DOHH2 (cell line): ENCODE results near the gene INPPL1.

ENCODE experiments used
- H3F3A ChIP-seq: fragments of 200-600 bp; sonication (generic), shearing (Covaris generic); 2 replicates; pipeline ENCODE4 v1.6.0; 2016; ENCODE audit warnings: antibody characterized with exemption, mild to moderate bottlenecking; ENCODE audit not compliant: control insufficient read depth, insufficient read depth
- H3K27ac ChIP-seq: fragments of 200-600 bp; sonication (generic); 2 replicates; pipeline ENCODE4 v1.5.1; 2014; ENCODE audit warnings: low read depth, mild to moderate bottlenecking, low read length, moderate library complexity
- H3K27me3 ChIP-seq: fragments of 200-600 bp; sonication (generic); 2 replicates; pipeline ENCODE4 v1.6.1; 2014; ENCODE audit warnings: mild to moderate bottlenecking, low read length, mixed read lengths; ENCODE audit not compliant: control insufficient read depth
- H3K36me3 ChIP-seq: fragments of 200-600 bp; sonication (generic); 2 replicates; pipeline ENCODE4 v1.6.1; 2014; ENCODE audit warnings: mild to moderate bottlenecking, low read length, moderate library complexity, mixed read lengths; ENCODE audit not compliant: control insufficient read depth
- H3K4me1 ChIP-seq: fragments of 200-600 bp; sonication (generic); 2 replicates; pipeline ENCODE4 v1.6.1; 2014; ENCODE audit warnings: mild to moderate bottlenecking, low read length, mixed read lengths; ENCODE audit not compliant: control insufficient read depth
- H3K4me2 ChIP-seq: fragments of 200-600 bp; sonication (generic); 2 replicates; pipeline ENCODE4 v1.6.0; 2014; ENCODE audit warnings: mild to moderate bottlenecking, low read length, moderate library complexity
- H3K4me3 ChIP-seq: fragments of 200-600 bp; sonication (generic); 2 replicates; pipeline ENCODE4 v1.5.1; 2014; ENCODE audit warnings: mild to moderate bottlenecking, low read length, mixed read lengths
- H3K79me2 ChIP-seq: fragments of 200-600 bp; sonication (generic); 2 replicates; pipeline ENCODE4 v1.6.1; 2014; ENCODE audit warnings: mild to moderate bottlenecking, low read length, mixed read lengths; ENCODE audit not compliant: control insufficient read depth
- H3K9me2 ChIP-seq: fragments of 200-600 bp; sonication (generic); replicated peaks from 2 replicates; pipeline ENCODE4 v1.6.1; 2014; ENCODE audit warnings: mild to moderate bottlenecking, low read length, mixed read lengths; ENCODE audit not compliant: control insufficient read depth
- H3K9me3 ChIP-seq: fragments of 200-600 bp; sonication (generic); 2 replicates; pipeline ENCODE4 v1.6.1; 2014; ENCODE audit warnings: antibody characterized with exemption, low read length, mixed read lengths; ENCODE audit not compliant: control insufficient read depth, insufficient read depth
- H4K20me1 ChIP-seq: fragments of 200-600 bp; sonication (generic); 2 replicates; pipeline ENCODE4 v1.6.0; 2014; ENCODE audit warnings: low read depth, mild to moderate bottlenecking, antibody characterized with exemption, low read length, moderate library complexity; ENCODE audit not compliant: control insufficient read depth, insufficient read depth
- EZH2phosphoT487 ChIP-seq: fragments of 200-600 bp; sonication (generic); IDR thresholded peaks from 2 replicates; pipeline ENCODE4 v1.6.1; 2017; ENCODE audit warnings: borderline replicate concordance, mild to moderate bottlenecking, antibody characterized with exemption, low read length, moderate library complexity, mixed read lengths
- TF ChIP-seq, protein P1 (sequence below): fragments of 200-600 bp; sonication (generic); IDR thresholded peaks from one replicate; pipeline ENCODE4 v1.5.1; 2014; ENCODE audit warnings: antibody characterized with exemption, mild to moderate bottlenecking, low read depth, low read length; ENCODE audit not compliant: poor library complexity, severe bottlenecking

Gene INPPL1

DNA sequence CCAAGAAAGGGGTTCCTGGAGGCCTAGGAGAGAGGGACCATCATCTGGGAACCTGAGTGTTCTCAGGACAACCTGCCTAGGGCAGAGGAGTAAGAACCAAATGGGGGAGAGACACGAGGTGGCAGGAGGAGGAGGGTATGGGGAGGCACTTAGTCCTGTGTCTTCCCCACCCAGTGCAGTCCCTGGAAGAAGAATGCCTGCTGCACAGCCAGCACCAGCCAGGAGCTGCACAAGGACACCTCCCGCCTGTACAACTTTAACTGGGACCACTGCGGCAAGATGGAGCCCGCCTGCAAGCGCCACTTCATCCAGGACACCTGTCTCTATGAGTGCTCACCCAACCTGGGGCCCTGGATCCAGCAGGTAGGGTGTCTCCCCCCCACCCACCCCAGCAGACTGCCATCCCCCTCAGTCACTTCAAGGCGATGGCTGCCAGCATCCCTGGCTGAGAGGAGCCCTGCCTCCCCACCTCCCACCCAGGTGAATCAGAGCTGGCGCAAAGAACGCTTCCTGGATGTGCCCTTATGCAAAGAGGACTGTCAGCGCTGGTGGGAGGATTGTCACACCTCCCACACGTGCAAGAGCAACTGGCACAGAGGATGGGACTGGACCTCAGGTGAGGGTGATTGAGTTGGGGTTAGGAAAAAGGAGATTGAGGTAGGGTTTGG, 3.7 kb upstream of the INPPL1 start:
- Histone ChIP-seq H3K9me2 (no peaks in the 10 kb centered on the region), H3K4me1 (peaks cover 40% of the 10 kb centered on the region), H4K20me1 (no peaks in the 10 kb centered on the region), H3K27me3 (0 out of 2 replicates have a peak, but pooled peaks cover 3% of the 10 kb centered on the region), H3K9me3 (no peaks in the 10 kb centered on the region), H3K27ac (peak overlapping the region; percentile 87), H3K4me2 (peak overlapping the region; percentile 98), H3K4me3 (peak overlapping the region; percentile 96), H3K36me3 (peaks cover 10% of the 10 kb centered on the region; the same call in 1 of the 2 replicates), H3K79me2 (peaks cover 34% of the 10 kb centered on the region), H3F3A (no peaks in the 10 kb centered on the region)
- no peak for TF ChIP-seq EZH2phosphoT487
- TF ChIP-seq, protein P1, sequence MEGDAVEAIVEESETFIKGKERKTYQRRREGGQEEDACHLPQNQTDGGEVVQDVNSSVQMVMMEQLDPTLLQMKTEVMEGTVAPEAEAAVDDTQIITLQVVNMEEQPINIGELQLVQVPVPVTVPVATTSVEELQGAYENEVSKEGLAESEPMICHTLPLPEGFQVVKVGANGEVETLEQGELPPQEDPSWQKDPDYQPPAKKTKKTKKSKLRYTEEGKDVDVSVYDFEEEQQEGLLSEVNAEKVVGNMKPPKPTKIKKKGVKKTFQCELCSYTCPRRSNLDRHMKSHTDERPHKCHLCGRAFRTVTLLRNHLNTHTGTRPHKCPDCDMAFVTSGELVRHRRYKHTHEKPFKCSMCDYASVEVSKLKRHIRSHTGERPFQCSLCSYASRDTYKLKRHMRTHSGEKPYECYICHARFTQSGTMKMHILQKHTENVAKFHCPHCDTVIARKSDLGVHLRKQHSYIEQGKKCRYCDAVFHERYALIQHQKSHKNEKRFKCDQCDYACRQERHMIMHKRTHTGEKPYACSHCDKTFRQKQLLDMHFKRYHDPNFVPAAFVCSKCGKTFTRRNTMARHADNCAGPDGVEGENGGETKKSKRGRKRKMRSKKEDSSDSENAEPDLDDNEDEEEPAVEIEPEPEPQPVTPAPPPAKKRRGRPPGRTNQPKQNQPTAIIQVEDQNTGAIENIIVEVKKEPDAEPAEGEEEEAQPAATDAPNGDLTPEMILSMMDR: no peak

DNA sequence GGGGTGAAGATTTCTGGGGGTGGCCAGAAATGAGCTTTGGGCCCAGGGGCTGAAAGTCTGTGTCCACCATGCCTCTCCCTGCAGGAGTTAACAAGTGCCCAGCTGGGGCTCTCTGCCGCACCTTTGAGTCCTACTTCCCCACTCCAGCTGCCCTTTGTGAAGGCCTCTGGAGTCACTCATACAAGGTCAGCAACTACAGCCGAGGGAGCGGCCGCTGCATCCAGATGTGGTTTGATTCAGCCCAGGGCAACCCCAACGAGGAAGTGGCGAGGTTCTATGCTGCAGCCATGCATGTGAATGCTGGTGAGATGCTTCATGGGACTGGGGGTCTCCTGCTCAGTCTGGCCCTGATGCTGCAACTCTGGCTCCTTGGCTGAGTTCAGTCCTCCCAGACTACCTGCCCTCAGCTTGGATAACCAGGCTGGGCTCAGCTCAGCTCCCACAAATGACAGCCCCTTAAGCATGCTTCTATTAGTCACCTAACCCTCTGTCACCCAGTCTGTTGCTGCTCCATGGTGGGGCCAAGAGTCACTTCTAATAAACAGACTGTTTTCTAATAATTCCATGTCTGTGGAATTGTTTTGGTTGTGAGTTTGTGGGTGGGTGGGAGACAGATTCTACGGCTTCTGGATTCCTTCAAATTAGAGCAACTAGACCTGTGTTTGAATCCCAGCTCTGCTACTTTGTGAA, 3.0 kb upstream of the INPPL1 start:
- Histone ChIP-seq H3K9me2 (no peaks in the 10 kb centered on the region), H3K4me2 (peak overlapping the region; percentile 98), H4K20me1 (no peaks in the 10 kb centered on the region), H3K9me3 (no peaks in the 10 kb centered on the region), H3K4me3 (peak overlapping the region; percentile 96), H3K79me2 (peaks cover 41% of the 10 kb centered on the region), H3K27me3 (no peaks in the 10 kb centered on the region), H3K36me3 (peaks cover 13% of the 10 kb centered on the region), H3K27ac (peak overlapping the region; percentile 87), H3F3A (no peaks in the 10 kb centered on the region), H3K4me1 (peaks cover 46% of the 10 kb centered on the region)
- no peak for TF ChIP-seq EZH2phosphoT487
- TF ChIP-seq, protein P1: no peak

DNA sequence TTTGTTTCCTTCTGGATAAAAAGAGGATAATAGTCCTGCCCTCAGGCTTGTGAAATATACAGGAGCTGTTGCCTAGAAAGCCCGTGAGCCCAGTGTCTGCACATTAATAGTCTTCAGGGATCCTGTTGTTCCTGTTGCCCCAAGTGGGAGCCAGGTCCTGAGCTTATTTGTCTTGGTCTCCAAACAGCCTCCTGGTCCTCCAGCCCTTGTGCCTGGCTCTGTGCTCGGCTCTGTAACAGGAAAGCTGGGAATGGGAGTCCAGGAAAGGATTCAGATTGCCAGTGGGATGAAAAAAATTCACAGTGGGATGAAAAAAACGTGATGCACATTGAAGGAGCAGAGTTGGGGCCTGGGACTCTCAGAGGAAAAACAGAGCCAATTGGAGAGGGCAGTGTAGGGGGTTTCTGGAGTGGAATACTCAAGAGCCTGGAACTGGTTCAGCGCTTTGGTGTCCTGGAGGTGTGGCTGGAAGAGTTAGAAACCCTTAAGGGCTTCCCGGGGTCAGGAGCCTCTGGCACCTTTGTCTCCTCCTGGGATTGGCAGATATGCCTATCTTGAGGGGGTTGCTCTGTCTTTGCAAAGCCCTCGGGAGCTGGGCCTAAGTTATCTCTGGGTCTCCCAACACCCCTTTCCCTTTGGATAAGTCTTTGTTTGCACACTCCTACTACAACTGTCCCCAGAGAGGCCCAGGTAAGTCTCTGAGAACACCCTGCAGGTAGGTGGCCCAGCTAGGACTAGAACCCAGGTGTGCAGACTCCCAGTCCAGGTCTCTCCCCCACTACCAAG, 2.3 kb upstream of the INPPL1 start:
- Histone ChIP-seq H3K9me3 (no peaks in the 10 kb centered on the region), H3K27ac (peak overlapping the region; percentile 87), H3K4me2 (peak overlapping the region; percentile 98), H3K9me2 (no peaks in the 10 kb centered on the region), H3F3A (no peaks in the 10 kb centered on the region), H3K4me1 (peaks cover 49% of the 10 kb centered on the region), H3K4me3 (peak overlapping the region; percentile 96), H3K79me2 (peaks cover 49% of the 10 kb centered on the region), H3K27me3 (no peaks in the 10 kb centered on the region), H3K36me3 (peaks cover 21% of the 10 kb centered on the region), H4K20me1 (no peaks in the 10 kb centered on the region)
- no peak for TF ChIP-seq EZH2phosphoT487
- TF ChIP-seq, protein P1: no peak
